Spleen (tissue), 7 donors: ENCODE measurements around the gene RHEB.

ENCODE experiments used
- POLR2A ChIP-seq, 3 donors: fragments of 450-650 bp; IDR thresholded peaks; one replicate each; pipeline ENCODE4 v1.5.1; 2017; ENCODE audit warnings: antibody characterized with exemption in 3 of 3, mild to moderate bottlenecking in 1 of 3
- POLR2AphosphoS5 ChIP-seq, 3 donors: sonication (generic); formaldehyde crosslinking; IDR thresholded peaks; one replicate each; pipeline ENCODE4 v1.5.1; 2017; ENCODE audit warnings: antibody characterized with exemption in 3 of 3
- TF ChIP-seq, protein P1 (sequence below), 11 experiments: fragments of 200-600 bp in 7 of 11; fragments of 450-650 bp in 4 of 11; sonication (generic) in 4 of 11; IDR thresholded peaks in 8 of 11; conservative IDR thresholded peaks in 3 of 11; 1 replicate in 7 of 11; 2 replicates in 4 of 11; pipeline versions ENCODE4 v1.4.0 to v1.8.0; 2016 to 2021; ENCODE audit warnings: antibody characterized with exemption in 11 of 11, inconsistent platforms in 4 of 11, mild to moderate bottlenecking in 1 of 11
- donor health status: DM: no; HTN: no; CAD: no; lungs with moderate emphysema.
- donor health status: DM: no; HTN: no; CAD: no.
- donor health status: DM: no; HTN: no; CAD: no.

- TF ChIP-seq, protein P1, sequence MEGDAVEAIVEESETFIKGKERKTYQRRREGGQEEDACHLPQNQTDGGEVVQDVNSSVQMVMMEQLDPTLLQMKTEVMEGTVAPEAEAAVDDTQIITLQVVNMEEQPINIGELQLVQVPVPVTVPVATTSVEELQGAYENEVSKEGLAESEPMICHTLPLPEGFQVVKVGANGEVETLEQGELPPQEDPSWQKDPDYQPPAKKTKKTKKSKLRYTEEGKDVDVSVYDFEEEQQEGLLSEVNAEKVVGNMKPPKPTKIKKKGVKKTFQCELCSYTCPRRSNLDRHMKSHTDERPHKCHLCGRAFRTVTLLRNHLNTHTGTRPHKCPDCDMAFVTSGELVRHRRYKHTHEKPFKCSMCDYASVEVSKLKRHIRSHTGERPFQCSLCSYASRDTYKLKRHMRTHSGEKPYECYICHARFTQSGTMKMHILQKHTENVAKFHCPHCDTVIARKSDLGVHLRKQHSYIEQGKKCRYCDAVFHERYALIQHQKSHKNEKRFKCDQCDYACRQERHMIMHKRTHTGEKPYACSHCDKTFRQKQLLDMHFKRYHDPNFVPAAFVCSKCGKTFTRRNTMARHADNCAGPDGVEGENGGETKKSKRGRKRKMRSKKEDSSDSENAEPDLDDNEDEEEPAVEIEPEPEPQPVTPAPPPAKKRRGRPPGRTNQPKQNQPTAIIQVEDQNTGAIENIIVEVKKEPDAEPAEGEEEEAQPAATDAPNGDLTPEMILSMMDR (IDR thresholded peaks at IDR 0.05 in 8 of 11, conservative IDR thresholded peaks at IDR 0.05 in 3 of 11) = no peak
- TF ChIP-seq POLR2A (IDR thresholded peaks at IDR 0.05) (no peak), POLR2AphosphoS5 (IDR thresholded peaks at IDR 0.05) (no peak)
Observed at GRCh38 chr7:151435971-151436370, 83.7 kb downstream of the RHEB start.
